Liver (tissue), 9 donors: ENCODE results near the gene MIEN1. TPM values are rescaled to one million over a fixed set of nuclear protein-coding genes. Genes with fewer than 3 reads are reported as not detected.

ENCODE experiments used
- DNase-seq: peaks from one replicate; pipeline ENCODE4 v3.0.0-alpha.2; 2017; ENCODE audit warnings: low spot score
- H3K27ac ChIP-seq, 2 donors: one replicate each; pipeline ENCODE4 v1.7.0; 2013; ENCODE audit warnings: inconsistent platforms in 2 of 2, low read length in 2 of 2, control low read depth in 1 of 2, low read depth in 1 of 2, mild to moderate bottlenecking in 1 of 2
- H3K27me3 ChIP-seq, 4 donors: one replicate each; pipeline versions ENCODE4 v1.6.1 to v1.7.0; 2013; ENCODE audit warnings: low read length in 3 of 4, inconsistent platforms in 1 of 4, mild to moderate bottlenecking in 1 of 4, moderate library complexity in 1 of 4; ENCODE audit not compliant: control insufficient read depth in 4 of 4, insufficient read depth in 4 of 4
- H3K36me3 ChIP-seq, 4 donors: one replicate each; pipeline versions ENCODE4 v1.6.1 to v1.7.0; 2013; ENCODE audit warnings: low read length in 3 of 4, mild to moderate bottlenecking in 3 of 4, low read depth in 1 of 4, moderate library complexity in 1 of 4; ENCODE audit not compliant: control insufficient read depth in 4 of 4, insufficient read depth in 3 of 4
- H3K4me1 ChIP-seq, 4 donors: one replicate each; pipeline versions ENCODE4 v1.6.1 to v1.7.0; 2013; ENCODE audit warnings: low read length in 3 of 4, mild to moderate bottlenecking in 3 of 4, moderate library complexity in 1 of 4; ENCODE audit not compliant: control insufficient read depth in 4 of 4, insufficient read depth in 4 of 4
- H3K4me3 ChIP-seq, 3 donors: one replicate each; pipeline versions ENCODE4 v1.6.1 to v1.7.0; 2013; ENCODE audit warnings: low read length in 3 of 3, control low read depth in 1 of 3, low read depth in 1 of 3, mild to moderate bottlenecking in 1 of 3
- H3K9ac ChIP-seq, 2 donors: one replicate each; pipeline ENCODE4 v1.7.0; 2013; ENCODE audit warnings: low read length in 2 of 2, mild to moderate bottlenecking in 2 of 2, moderate library complexity in 2 of 2, control low read depth in 1 of 2, low read depth in 1 of 2
- H3K9me3 ChIP-seq, 4 donors: one replicate each; pipeline versions ENCODE4 v1.6.1 to v1.7.0; 2013; ENCODE audit warnings: low read length in 3 of 4; ENCODE audit not compliant: control insufficient read depth in 4 of 4
- ATF3 ChIP-seq: IDR thresholded peaks from 2 replicates; pipeline ENCODE4 v1.6.1; 2016; ENCODE audit warnings: antibody characterized with exemption
- EGR1 ChIP-seq, 2 donors: IDR thresholded peaks; 2 replicates each; pipeline ENCODE4 v1.6.1; 2016 to 2018; ENCODE audit warnings: antibody characterized with exemption in 2 of 2, low read depth in 2 of 2
- FOXA1 ChIP-seq: IDR thresholded peaks from 2 replicates; pipeline ENCODE4 v1.6.1; 2016; ENCODE audit warnings: antibody characterized with exemption
- FOXA2 ChIP-seq: IDR thresholded peaks from 2 replicates; pipeline ENCODE4 v1.6.1; 2016; ENCODE audit warnings: antibody characterized with exemption
- GABPA ChIP-seq, 2 donors: IDR thresholded peaks in 1 of 2; conservative IDR thresholded peaks in 1 of 2; 2 replicates each; pipeline ENCODE4 v1.6.1; 2016; ENCODE audit warnings: antibody characterized with exemption in 2 of 2, mild to moderate bottlenecking in 1 of 2, moderate library complexity in 1 of 2
- HNF4A ChIP-seq, 2 donors: conservative IDR thresholded peaks; 2 replicates each; pipeline ENCODE4 v1.6.1; 2016; ENCODE audit warnings: antibody characterized with exemption in 2 of 2, mild to moderate bottlenecking in 2 of 2
- HNF4G ChIP-seq: IDR thresholded peaks from 2 replicates; pipeline ENCODE4 v1.6.1; 2016; ENCODE audit warnings: antibody characterized with exemption
- NR2F2 ChIP-seq: IDR thresholded peaks from 2 replicates; pipeline ENCODE4 v1.6.1; 2016; ENCODE audit warnings: antibody characterized with exemption
- RAD21 ChIP-seq, 2 donors: IDR thresholded peaks; 2 replicates each; pipeline ENCODE4 v1.6.1; 2016; ENCODE audit warnings: antibody characterized with exemption in 2 of 2, mild to moderate bottlenecking in 2 of 2
- REST ChIP-seq: IDR thresholded peaks from 2 replicates; pipeline ENCODE4 v1.6.1; 2016; ENCODE audit warnings: antibody characterized with exemption, mild to moderate bottlenecking
- RXRA ChIP-seq, 2 donors: IDR thresholded peaks; 2 replicates each; pipeline ENCODE4 v1.6.1; 2017 to 2018; ENCODE audit warnings: antibody characterized with exemption in 2 of 2, mild to moderate bottlenecking in 1 of 2
- SP1 ChIP-seq: IDR thresholded peaks from 2 replicates; pipeline ENCODE4 v1.6.1; 2018; ENCODE audit warnings: antibody characterized with exemption, mild to moderate bottlenecking
- TAF1 ChIP-seq: conservative IDR thresholded peaks from 2 replicates; pipeline ENCODE4 v1.6.1; 2016; ENCODE audit warnings: antibody characterized with exemption, mild to moderate bottlenecking
- YY1 ChIP-seq: IDR thresholded peaks from 2 replicates; pipeline ENCODE4 v1.6.1; 2016; ENCODE audit warnings: antibody characterized with exemption, mild to moderate bottlenecking
- ZBTB33 ChIP-seq: IDR thresholded peaks from 2 replicates; pipeline ENCODE4 v1.6.1; 2016; ENCODE audit warnings: antibody characterized with exemption
- WGBS: extraction: QIAGEN DNeasy Blood & Tissue Kit; methylation state at CpG from one replicate; pipeline ENCODE4 v1.1.7; 2013; 5-methylcytosine and 5-hydroxymethylcytosine counted together
- polyA plus RNA-seq, 2 donors: library from polyadenylated mRNA; stranded (reverse) in 1 of 2; unstranded in 1 of 2; fragments of 200-250 nt in 1 of 2; fragments of >200 nt in 1 of 2; fragmentation: Nextera tagmentation in 1 of 2; extraction: Ambion mirVana in 1 of 2; gene quantifications; one replicate each; pipeline versions ENCODE4 v1.2.1 to v1.2.3, GENCODE V29; 2013 to 2015
- total RNA-seq, 2 donors: library from RNA; depleted of rRNA; stranded (reverse); fragments of >200 nt; gene quantifications; one replicate each; pipeline ENCODE4 v1.2.3, GENCODE V29; 2014
- TF ChIP-seq, protein P1 (sequence below): IDR thresholded peaks from 2 replicates; pipeline ENCODE4 v1.6.1; 2016; ENCODE audit warnings: antibody characterized with exemption
- TF ChIP-seq, protein P2 (sequence below): fragments of 150-350 bp; IDR thresholded peaks from 2 replicates; pipeline ENCODE4 v1.5.1; 2017; ENCODE audit warnings: improper control_type of control experiment, low read depth, low read length; ENCODE audit not compliant: missing input control
- donor health status: healthy.
- donor health status: healthy.
- donor health status: healthy.
- donor health status: healthy.
- donor health status: healthy.

Gene MIEN1
- total and polyA plus RNA-seq, 4 donors: 11.1 to 99.0 (median 29.0) TPM

GRCh38 chr17:39744836-39745215, 14.5 kb upstream of the MIEN1 start:
- H3K9ac ChIP-seq: no peak overlapping the region
- WGBS: 88% methylated on average over 8 of the region's 8 CpGs
- H3K4me3 ChIP-seq: no peak overlapping the region
- no peak for TF ChIP-seq EGR1 (IDR thresholded peaks at IDR 0.05; ENCODE audit: low read depth in 2 of 2)
- TF ChIP-seq RXRA (IDR thresholded peaks at IDR 0.05): no peak
- TF ChIP-seq ATF3: no peak
- TF ChIP-seq FOXA1: no peak
- no peak for TF ChIP-seq ZBTB33
- TF ChIP-seq SP1: no peak
- TF ChIP-seq, protein P1, sequence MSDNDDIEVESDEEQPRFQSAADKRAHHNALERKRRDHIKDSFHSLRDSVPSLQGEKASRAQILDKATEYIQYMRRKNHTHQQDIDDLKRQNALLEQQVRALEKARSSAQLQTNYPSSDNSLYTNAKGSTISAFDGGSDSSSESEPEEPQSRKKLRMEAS: no peak
- no peak for TF ChIP-seq YY1
- no peak for TF ChIP-seq TAF1
- TF ChIP-seq HNF4A (conservative IDR thresholded peaks at IDR 0.05): no peak
- TF ChIP-seq RAD21 (IDR thresholded peaks at IDR 0.05): no peak
- TF ChIP-seq, protein P2, sequence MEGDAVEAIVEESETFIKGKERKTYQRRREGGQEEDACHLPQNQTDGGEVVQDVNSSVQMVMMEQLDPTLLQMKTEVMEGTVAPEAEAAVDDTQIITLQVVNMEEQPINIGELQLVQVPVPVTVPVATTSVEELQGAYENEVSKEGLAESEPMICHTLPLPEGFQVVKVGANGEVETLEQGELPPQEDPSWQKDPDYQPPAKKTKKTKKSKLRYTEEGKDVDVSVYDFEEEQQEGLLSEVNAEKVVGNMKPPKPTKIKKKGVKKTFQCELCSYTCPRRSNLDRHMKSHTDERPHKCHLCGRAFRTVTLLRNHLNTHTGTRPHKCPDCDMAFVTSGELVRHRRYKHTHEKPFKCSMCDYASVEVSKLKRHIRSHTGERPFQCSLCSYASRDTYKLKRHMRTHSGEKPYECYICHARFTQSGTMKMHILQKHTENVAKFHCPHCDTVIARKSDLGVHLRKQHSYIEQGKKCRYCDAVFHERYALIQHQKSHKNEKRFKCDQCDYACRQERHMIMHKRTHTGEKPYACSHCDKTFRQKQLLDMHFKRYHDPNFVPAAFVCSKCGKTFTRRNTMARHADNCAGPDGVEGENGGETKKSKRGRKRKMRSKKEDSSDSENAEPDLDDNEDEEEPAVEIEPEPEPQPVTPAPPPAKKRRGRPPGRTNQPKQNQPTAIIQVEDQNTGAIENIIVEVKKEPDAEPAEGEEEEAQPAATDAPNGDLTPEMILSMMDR: no peak
- TF ChIP-seq HNF4G: no peak
- no peak for TF ChIP-seq REST
- TF ChIP-seq FOXA2: no peak
- H3K27me3 ChIP-seq: no peaks in the 10 kb centered on the region
- no peaks in the 10 kb centered on the region for H3K9me3 ChIP-seq
- peaks cover 0 to 16% (median 12%) of the 10 kb centered on the region in 4 donors for H3K4me1 ChIP-seq
- no peak for DNase-seq
- H3K36me3 ChIP-seq: peaks cover 1 to 27% (median 14%) of the 10 kb centered on the region in 4 donors
- no peak overlapping the region for H3K27ac ChIP-seq

- H3K4me1 ChIP-seq: peaks cover 0 to 21% (median 13%) of the 10 kb centered on the region in 4 donors
- 91% methylated on average over 16 of the region's 16 CpGs for WGBS
- H3K27me3 ChIP-seq: no peaks in the 10 kb centered on the region
- peaks cover 1 to 27% (median 14%) of the 10 kb centered on the region in 4 donors for H3K36me3 ChIP-seq
- no peaks in the 10 kb centered on the region for H3K9me3 ChIP-seq
- H3K27ac ChIP-seq: no peak overlapping the region
- H3K9ac ChIP-seq: no peak overlapping the region
- no peak overlapping the region for H3K4me3 ChIP-seq
- DNase-seq: no peak
- TF ChIP-seq SP1 (no peak), EGR1 (IDR thresholded peaks at IDR 0.05; ENCODE audit: low read depth in 2 of 2) (no peak), ZBTB33 (no peak), NR2F2 (no peak), YY1 (no peak), HNF4G (no peak), TAF1 (no peak), GABPA (IDR thresholded peaks at IDR 0.05 in 1 of 2, conservative IDR thresholded peaks at IDR 0.05 in 1 of 2) (no peak), HNF4A (conservative IDR thresholded peaks at IDR 0.05) (no peak)
- TF ChIP-seq, protein P2: no peak
Measured at GRCh38 chr17:39744075-39744835, 13.9 kb upstream of the MIEN1 start.
